EH (cell line): ENCODE data around the gene AKAP13.
A peak's percentile ranks its signal among the peaks of the same experiment; 100 is the strongest.

Experiments
- DNase-seq: peaks from one replicate; pipeline ENCODE4 v3.0.0-alpha.2; 2015; ENCODE audit warnings: low read depth

The AKAP13 gene

GRCh38 chr15:85706779-85707518 lies 326.5 kb downstream of the AKAP13 start:
- peak; percentile 51 for DNase-seq

GRCh38 chr15:85707519-85708338 lies 327.3 kb downstream of the AKAP13 start:
- peak; percentile 42 for DNase-seq

GRCh38 chr15:85708402-85708941 lies 328.1 kb downstream of the AKAP13 start:
- no peak for DNase-seq

GRCh38 chr15:85709250-85709649 lies 328.8 kb downstream of the AKAP13 start:
- DNase-seq, result no peak

- DNase-seq, result no peak
These were observed 330.0 kb downstream of the AKAP13 start for GRCh38 chr15:85710340-85710842.

- DNase-seq, result no peak
These were observed 331.3 kb downstream of the AKAP13 start for GRCh38 chr15:85711580-85712192.

- DNase-seq, result no peak
These were observed 335.9 kb downstream of the AKAP13 start for GRCh38 chr15:85716261-85716660.

- DNase-seq, result no peak
These were observed 336.8 kb downstream of the AKAP13 start for GRCh38 chr15:85717212-85717611.

GRCh38 chr15:85718271-85718971 lies 338.0 kb downstream of the AKAP13 start:
- no peak for DNase-seq

GRCh38 chr15:85718981-85719380 lies 338.6 kb downstream of the AKAP13 start:
- DNase-seq, result no peak

- no peak for DNase-seq
These were observed 342.2 kb downstream of the AKAP13 start for GRCh38 chr15:85722374-85723152.

GRCh38 chr15:85723960-85724945 lies 343.9 kb downstream of the AKAP13 start:
- DNase-seq, result no peak

- peak; percentile 44 for DNase-seq
These were observed 344.6 kb downstream of the AKAP13 start for GRCh38 chr15:85725019-85725418.

- DNase-seq, result no peak
These were observed 345.2 kb downstream of the AKAP13 start for GRCh38 chr15:85725564-85725963.

- DNase-seq, result peak; percentile 79
These were observed 346.1 kb downstream of the AKAP13 start for GRCh38 chr15:85726454-85726853.

- peak; percentile 73 for DNase-seq
These were observed 346.7 kb downstream of the AKAP13 start for GRCh38 chr15:85727068-85727467.

- peak; percentile 71 for DNase-seq
These were observed 349.8 kb downstream of the AKAP13 start for GRCh38 chr15:85730001-85730820.

GRCh38 chr15:85733416-85733815 lies 353.0 kb downstream of the AKAP13 start:
- no peak for DNase-seq

GRCh38 chr15:85737061-85737460 lies 356.7 kb downstream of the AKAP13 start:
- no peak for DNase-seq
